Uterus (tissue), 2 donors: ENCODE data around the gene SF3B6.
"Not testable (repeated sequence)": the region's sequence is repeated elsewhere in the genome, so short reads cannot be mapped to it uniquely, and the experiment has no call there.

Experiments
- CTCF ChIP-seq, 4 experiments: fragments of 200-600 bp in 2 of 4; fragments of 450-650 bp in 2 of 4; sonication (generic) in 2 of 4; IDR thresholded peaks; one replicate each; pipeline ENCODE4 v1.5.1; 2016 to 2019; ENCODE audit warnings: antibody characterized with exemption in 4 of 4, mild to moderate bottlenecking in 2 of 4, moderate library complexity in 1 of 4
- POLR2A ChIP-seq, 2 donors: fragments of 450-650 bp; IDR thresholded peaks; one replicate each; pipeline ENCODE4 v1.6.1; 2016; ENCODE audit warnings: antibody characterized with exemption in 2 of 2, mild to moderate bottlenecking in 1 of 2, moderate library complexity in 1 of 2

DNA sequence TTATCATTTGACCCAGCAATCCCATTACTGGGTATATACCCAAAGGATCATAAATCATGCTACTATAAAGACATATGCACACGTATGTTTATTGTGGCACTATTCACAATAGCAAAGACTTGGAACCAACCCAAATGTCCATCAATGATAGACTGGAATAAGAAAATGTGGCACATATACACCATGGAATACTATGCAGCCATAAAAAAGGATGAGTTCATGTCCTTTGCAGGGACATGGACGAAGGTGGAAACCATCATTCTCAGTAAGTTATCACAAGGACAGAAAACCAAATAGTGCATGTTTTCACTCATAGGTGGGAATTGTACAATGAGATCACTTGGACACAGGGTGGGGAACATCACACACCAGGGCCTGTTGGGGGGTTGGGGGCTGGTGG is 24.6 kb upstream of the SF3B6 start:
- not testable (repeated sequence) for TF ChIP-seq CTCF, POLR2A (IDR thresholded peaks at IDR 0.05)
